HG03558 (cell line): ENCODE data around the gene ASTN2.
"Not testable (repeated sequence)": the region's sequence is repeated elsewhere in the genome, so short reads cannot be mapped to it uniquely, and the experiment has no call there.

Experiments used
- ATAC-seq: cut with Tn5 transposase; IDR thresholded peaks from one replicate; pipeline ENCODE4 v1.9.1; 2021; ENCODE audit warnings: moderate number of reproducible peaks; ENCODE audit not compliant: unreplicated experiment; ENCODE audit errors: extremely low read depth

ASTN2 gene

DNA sequence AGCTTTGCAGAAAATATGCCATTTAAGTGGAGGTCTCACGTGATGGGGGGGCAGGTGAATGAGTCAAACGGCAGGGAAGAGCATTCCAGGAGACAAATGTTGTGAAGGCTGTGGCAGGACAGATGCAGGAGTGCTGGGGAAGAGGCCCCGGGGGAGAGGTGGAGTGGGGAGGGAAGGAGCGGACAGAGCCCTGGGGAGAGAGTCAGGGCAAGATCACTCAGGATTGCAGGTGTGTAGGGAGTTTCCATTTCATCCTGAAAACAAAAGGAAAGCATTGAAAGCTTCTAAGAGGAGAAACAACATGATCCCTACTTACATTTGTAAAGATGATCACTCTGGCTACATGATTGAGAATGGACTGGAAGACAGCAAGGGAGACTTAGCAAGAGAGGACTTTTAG is 323.3 kb downstream of the ASTN2 start:
- no peak for ATAC-seq

DNA sequence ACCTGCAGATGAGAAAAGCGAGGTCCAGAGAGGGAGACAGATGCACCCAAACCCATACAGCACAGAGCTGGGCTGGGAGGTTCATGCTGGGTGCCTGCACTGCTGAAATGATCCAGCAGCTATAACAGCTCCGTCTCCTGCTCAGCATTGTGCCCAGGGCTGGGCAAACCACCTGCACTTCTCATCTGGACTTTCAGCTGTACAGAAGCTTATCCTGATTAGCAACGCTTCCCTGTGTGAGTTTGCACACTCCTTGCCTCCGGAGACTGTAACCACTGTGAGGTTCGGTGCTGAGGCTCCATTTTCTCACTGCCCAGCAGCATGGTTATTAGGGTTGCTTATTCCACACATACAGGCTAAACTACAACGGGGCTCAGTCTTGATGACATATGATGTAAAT is 326.1 kb downstream of the ASTN2 start:
- ATAC-seq: no peak

GRCh38 chr9:117088140-117088539 is 326.7 kb downstream of the ASTN2 start:
- no peak for ATAC-seq

- no peak for ATAC-seq
These were observed 330.6 kb downstream of the ASTN2 start for GRCh38 chr9:117084221-117084620.

GRCh38 chr9:117083559-117083958 is 331.3 kb downstream of the ASTN2 start:
- no peak for ATAC-seq

GRCh38 chr9:117081641-117082317 is 333.1 kb downstream of the ASTN2 start:
- no peak for ATAC-seq

- ATAC-seq: no peak
These were observed 334.0 kb downstream of the ASTN2 start for GRCh38 chr9:117080765-117081390.

- no peak for ATAC-seq
These were observed 338.1 kb downstream of the ASTN2 start for GRCh38 chr9:117076571-117077290.

- no peak for ATAC-seq
These were observed 339.2 kb downstream of the ASTN2 start for GRCh38 chr9:117075636-117076035.

GRCh38 chr9:117074784-117075520 is 339.9 kb downstream of the ASTN2 start:
- ATAC-seq: no peak

GRCh38 chr9:117074342-117074662 is 340.6 kb downstream of the ASTN2 start:
- ATAC-seq: no peak

DNA sequence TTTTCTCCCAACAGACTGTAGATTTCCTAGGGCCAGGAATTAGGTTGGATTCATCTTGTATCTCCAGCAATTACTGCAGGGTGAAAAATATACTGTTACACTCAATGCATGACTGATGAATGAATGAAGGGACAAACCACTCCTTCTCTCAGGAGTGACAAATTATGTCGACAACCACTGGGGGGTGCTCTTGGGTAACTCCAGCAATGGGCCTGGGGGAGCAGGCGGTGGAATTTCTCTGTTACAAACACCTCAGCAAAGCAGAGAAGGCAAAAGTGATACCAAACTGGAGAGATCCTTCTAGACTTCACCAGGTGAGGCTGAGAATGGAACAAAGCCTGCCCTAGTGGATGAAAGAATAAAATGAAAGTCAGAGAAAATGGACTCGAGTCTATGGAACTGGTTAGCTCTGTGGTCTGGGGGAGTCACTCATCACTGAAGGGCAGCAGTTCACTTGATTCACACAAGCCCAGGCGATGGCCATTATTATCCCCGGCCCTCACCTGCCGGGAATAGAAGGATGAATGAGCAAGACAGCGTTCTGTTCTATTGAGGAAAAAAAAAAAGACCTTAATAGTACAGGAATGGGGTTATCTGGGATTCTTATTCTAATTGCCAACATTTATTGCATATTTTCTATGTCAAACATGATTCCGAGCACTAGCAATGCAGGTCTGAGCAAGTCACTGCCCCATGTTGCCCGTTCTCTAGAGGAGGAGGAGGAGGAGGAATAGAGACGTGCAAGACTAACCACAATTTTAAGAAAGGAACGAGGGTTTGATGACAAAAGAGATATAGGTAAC is 341.1 kb downstream of the ASTN2 start:
- ATAC-seq: no peak

GRCh38 chr9:117073071-117073470 is 341.8 kb downstream of the ASTN2 start:
- ATAC-seq: no peak

- ATAC-seq: no peak
These were observed 342.6 kb downstream of the ASTN2 start for GRCh38 chr9:117072216-117072615.

DNA sequence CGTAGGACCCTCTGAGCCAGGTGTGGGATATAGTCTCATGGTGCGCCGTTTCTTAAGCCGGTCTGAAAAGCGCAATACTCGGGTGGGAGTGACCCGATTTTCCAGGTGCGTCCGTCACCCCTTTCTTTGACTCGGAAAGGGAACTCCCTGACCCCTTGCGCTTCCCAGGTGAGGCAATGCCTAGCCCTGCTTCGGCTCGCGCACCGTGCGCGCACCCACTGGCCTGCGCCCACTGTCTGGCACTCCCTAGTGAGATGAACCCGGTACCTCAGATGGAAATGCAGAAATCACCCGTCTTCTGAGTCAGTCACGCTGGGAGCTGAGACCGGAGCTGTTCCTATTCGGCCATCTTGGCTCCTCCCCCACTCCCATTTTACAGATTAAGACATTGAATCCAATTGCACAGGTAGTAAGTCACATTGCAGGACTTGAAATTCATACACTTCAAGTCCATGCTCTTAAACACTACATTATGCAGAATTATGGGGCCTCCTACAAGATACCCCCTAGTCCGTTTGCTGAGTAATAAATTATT is 343.1 kb downstream of the ASTN2 start:
- ATAC-seq: not testable (repeated sequence)

DNA sequence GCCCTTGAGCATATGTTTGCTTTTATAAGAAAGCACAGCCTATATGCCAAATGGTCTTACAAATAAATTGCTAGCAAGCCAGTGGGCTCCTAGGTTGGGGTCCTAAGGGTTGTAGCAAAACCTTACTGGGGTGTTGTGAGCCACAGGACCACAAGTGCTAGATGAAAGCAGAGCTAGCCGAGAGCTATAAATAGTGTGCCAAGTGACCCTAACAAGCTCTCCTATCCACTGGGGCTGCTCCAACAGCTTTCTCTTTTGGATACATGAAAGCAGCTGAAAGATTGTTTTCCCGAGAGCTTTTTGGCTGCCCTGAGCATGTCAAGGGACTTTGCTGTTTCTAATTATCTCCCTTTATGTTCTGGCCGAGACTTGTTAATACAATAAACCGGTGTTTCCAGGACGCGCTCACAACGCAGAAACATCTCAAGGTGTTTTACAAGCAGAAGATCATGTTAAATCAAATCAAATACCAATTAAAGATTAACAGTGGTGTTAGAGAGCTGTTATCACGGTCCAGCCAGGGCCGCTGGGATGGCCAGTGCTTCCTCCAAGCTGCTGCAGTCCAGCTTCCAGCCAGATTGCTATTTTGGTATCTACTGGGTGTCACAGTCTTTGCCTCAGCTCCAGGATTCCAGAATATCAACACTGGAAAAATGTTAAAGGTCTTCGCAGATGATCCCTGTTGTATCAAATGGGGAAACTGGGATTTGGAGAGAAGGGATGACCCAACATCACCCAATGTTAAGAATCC is 351.0 kb downstream of the ASTN2 start:
- no peak for ATAC-seq

DNA sequence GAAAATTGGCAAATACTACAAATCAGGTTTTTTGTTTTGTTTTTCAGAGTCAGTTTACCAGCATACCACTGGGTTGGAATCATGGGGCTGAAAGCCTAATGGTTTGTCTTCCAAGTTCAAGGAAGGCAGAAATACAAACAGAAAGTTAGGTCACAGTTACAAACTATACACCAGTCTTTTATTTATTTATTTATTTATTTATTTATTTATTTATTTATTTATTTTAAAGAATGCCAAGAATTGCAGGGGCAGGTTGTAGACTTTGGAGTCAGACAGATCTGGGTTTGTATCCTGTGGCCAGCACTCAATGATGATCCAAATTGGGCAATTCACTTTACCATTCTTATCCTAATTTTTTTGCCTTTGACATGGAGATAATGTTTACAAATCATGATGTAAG is 353.9 kb downstream of the ASTN2 start:
- no peak for ATAC-seq

DNA sequence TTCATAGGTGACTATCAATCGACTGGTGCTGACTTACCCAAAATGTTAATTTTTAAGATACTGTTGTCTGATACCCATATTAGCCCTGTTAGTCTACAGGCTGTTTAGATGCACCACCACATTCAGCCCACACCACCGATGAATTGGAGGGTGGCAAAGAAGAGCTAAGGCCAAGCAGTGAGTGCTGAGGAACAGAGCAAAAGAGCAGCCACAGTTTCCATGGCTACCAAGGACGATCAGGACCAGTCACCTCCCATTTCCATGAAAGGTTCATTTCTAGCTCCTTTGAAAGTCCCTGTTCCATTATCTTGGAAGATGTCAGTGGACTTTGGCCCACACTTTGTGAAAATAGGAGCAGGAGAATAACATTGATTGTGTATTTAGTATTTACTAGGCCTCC is 364.9 kb downstream of the ASTN2 start:
- no peak for ATAC-seq

DNA sequence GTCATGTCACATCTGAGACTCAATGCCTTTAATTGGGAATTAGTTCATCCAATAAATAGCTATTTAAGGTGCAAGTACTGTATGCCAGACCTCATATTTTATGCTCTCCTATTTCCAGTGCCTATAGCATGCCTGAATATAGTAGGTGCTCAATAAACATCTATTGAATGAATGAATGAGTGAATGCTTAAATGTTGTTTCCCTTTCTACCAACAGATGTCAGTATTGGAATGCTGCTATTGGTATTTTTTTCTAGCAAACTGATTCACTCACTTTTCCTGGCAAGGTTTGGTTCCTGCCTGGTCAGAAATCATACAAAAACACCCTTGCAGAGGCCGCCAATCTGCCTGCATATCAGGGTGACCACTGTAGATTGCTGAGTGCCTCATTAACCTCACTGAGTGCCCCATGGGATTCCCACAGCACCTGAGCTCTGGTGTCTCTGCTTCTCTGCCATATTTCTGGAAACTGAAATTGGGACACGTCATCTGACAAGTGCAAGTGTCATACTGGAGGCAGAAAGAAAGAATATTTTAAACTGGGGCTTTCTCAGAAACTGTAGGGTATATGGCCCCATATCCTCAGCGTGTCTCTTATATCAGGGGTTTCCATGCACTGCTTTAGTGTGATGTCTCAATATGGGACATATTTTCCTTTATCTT is 368.1 kb downstream of the ASTN2 start:
- ATAC-seq: no peak
